ENCODE data around the gene ZER1.

The ZER1 gene

DNA sequence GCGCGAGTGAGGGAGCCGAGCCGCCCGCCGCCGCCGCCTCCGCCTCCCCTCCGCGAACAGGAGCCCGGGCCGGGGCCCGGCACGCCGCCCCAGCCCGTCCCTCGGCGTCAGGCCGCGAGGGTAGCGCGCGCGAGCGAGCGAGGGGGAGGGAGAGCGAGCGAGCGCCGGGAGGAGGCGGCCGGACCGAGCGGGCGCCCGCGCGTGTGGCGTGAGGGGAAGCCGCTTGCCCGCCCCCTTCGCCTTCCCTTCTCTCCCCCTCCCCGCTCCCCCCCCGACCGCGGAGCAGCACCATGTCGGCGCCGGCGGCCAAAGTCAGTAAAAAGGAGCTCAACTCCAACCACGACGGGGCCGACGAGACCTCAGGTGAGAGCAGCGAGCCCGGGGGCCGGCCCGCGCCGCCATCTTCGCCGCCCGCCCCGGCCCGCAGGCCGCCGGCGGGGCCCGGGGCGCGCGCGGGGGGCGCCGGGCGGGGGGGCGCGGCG, 82.4 kb downstream of the ZER1 start:
- peak; percentile 76 for DNase-seq

DNA sequence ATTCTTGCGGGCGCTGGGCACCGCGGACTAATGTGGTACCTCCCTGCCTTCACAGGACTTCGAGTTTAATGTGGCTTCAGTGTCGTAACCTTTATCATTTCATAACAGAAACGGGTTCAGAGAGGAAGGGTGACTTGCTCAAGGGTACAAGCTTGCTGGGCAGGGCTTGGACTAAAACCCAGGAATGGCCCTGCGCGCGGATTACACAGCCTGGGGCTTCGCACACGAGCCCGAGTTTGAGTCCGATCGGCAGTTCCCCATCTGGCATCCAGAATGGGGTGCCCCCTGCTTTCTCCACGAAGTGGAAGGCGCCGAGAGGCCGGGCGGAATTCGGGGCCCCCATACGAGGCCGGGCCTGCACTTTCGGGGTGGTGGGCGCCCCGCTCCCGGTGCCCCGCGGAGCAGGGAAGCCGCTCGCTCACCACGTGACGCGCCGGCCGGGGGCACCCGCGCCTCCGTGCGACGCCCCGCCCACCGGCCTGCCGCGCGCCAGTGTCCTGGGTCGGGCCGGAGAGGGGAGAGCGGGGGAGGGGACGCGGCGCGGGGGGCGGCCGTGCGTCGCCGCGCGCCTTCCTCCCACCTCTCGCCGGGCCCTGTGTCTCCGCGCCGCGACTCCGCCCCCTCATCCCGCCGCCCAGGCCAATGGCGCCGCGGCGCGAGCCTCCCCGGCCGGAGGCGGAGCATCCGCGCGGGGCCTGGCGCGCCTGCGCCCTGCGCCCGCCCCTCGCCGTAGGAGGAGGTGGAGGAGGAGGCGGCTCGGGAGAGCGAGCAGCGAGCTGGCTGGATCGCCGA, 83.0 kb downstream of the ZER1 start, which contains the start of gene SET:
TSS of gene SET (plus strand) at position 722 of the 792 bp plus-strand sequence. CDS start 361 bp downstream, outside the sequence.
- peak; percentile 96 for DNase-seq

DNA sequence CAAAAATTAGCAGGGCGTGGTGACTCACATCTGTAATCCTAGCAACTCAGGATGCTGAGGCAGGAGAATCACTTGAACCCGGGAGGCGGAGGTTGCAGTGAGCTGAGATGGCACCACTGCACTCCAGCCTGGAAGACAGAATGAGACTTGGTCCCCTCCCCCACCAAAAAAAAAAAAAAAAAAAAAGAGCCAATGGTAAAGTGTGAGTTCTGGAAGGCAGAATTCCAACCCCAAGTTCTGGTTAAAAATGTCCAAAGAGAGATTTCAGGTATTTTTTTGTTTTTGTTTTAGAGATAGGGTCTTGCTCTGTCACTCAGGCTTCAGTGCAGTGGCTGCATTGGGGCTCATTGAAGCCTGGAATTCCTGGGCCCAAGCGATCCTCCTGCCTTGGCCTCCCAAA, 84.3 kb downstream of the ZER1 start:
- no peak for DNase-seq

DNA sequence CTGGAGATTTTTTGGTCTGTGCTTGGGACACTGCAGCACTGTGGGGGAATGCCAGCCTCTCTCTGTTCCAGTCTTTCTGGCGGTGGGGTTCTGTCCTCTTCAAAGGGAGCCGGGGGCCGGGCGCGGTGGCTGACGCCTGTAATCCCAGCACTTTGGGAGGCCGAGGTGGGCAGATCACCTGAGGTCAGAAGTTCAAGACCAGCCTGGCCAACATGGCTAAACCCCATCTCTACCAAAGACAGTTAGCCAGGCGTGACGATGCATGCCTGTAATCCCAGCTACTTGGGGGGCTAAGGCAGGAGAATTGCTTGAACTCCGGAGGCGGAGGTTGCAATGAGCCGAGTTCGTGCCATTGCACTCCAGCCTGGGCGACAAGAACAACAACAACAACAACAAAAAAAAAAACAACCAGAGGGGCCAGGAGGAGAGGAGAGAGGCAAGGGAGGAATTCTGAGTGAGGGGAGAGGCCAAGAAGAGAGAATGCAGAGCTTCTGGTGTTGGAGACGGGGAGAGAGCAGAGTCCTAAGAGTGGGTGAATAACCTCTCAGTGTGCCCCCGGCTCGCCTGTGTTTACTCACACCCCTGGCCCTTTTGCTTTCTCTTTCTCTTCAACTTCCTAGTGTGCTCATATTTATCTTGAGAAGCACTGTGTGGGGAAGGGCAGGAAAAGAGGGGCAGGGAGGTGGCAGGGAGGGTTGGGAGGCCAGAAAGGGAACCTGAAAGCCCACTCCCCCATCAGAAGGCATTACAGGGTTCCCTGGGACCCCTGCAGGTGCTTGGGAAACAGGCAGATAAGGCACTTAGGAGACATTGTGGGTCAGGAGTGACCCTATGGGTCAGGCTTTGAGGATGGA, 85.9 kb downstream of the ZER1 start:
- DNase-seq = no peak

DNA sequence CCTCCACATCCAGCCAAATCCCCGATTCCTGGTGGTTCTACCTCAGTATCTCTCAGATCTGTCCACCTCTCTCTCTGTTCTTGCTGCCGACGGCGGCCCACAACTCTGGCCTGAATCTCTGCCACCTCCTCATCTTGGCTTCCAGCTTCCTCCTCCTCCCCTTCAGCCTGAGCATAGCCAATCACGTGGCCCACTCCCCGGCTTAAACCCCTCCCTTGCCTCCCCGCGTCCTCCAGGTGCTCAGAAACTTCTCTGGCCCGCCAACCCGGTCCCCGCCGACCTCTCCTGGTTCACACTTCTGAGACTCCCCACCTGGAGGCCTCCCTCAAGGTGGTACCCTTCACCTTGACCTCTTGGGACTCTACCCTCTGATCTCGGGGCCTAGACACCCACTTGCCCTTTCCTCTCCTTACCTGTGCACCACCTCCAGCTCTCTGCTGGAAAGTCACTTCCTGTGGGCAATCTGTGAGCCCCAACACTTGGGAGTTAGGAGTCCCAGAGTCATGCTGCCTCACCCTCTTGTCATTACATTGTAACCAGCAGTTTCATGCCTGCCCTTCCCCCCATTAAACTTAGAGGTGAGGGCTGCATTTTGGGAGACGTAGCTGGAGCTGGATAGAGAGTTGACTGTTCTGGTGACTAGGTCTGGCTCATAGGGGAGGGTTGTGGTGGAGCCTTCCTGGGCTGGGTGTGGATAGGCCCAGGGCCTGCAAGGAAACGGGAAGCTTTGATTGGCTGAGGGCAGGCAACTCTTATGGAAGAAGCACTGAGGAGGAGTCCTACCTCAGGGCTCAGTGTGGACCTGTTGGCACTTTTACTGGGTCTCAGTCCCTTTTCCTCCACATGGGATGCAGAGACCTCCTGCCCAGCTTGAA, 87.2 kb downstream of the ZER1 start:
- peak; percentile 87 for DNase-seq

DNA sequence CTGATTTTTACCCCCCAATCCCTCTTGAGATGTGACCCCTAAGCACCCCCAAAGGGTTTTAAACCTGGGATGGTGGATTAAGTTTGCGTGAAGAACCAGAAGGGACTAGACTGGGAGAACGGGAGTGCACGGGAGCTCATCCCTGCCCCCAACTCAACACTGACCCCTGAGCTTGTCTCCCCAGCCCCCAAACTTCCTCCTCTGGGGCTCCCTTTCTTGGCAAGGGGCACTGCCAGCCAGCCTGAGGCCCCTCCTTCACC, 87.7 kb downstream of the ZER1 start:
- DNase-seq = no peak

DNA sequence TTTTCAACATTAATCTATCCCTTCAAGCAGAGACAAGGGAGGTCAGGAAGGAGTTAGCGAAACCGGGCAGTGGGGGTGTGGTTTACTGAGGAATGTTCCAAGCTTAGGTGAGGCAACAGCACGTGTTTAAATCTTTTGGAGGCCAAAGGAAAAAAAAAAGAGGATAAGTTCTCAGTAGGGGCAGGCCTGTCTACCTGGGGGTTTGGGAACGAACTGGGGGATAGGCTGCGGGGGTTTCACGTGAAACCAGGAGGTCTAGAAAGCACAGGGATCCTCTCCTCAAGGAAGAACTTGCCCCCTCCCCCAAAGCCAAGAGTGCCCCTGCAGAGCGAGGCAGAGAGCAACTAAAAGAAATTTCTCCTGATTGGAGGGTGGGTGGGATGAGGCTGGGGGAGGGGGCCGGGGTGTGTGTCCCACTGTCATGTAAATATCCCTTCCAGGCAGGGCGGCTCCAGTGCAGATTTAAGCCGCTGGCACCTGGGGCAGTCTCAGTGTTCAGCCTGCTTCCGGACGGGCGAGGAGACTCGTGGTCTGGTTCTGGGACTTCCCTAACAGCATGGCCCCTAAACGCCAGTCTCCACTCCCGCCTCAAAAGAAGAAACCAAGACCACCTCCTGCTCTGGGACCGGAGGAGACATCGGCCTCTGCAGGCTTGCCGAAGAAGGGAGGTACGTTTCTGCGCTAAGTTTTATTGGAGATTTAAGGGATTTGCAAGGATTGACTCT, 88.2 kb downstream of the ZER1 start:
- DNase-seq = peak; percentile 66
